ENCODE results near the gene CNNM4.

DNA sequence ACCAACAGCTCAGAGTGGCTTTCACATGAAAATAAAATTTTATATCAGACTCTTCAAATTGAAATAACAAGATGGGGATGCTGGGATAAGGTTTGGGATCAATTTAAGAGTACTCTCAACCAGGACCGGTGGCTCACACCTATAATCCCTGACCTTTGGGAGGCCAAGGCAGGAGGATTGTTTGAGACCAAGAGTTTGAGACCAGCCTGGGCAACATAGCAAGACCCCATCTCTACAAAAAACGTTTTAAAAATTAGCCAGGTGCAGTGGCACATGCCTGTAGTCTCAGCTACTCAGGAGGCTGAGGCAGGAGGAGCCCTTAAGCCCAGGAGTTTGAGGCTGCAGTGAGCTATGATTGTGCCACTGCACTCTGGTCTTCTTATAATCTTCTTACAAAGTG is 23.5 kb upstream of the CNNM4 start:
- TF ChIP-seq CTCF (IDR thresholded peaks at IDR 0.05; ENCODE audit: borderline replicate concordance, extremely low read depth, low read length, poor library complexity, severe bottlenecking): no peak
- no peak for TF ChIP-seq EZH2 (IDR thresholded peaks at IDR 0.05; ENCODE audit: borderline replicate concordance, low read depth, low read length, severe bottlenecking)

All from DND-41 (cell line).